Colonic mucosa (tissue), 4 donors: ENCODE data around the gene PER2. TPM values are rescaled to one million over a fixed set of nuclear protein-coding genes. Genes with fewer than 3 reads are reported as not detected.

Experiments used
- DNase-seq: peaks from one replicate; pipeline ENCODE4 v3.0.0-alpha.2; 2020
- H3K27ac ChIP-seq: fragments of 200-600 bp; one replicate; pipeline ENCODE4 v1.8.0; 2021
- H3K27me3 ChIP-seq: fragments of 200-600 bp; one replicate; pipeline ENCODE4 v1.8.0; 2021
- H3K36me3 ChIP-seq: fragments of 200-600 bp; one replicate; pipeline ENCODE4 v1.8.0; 2021
- H3K4me1 ChIP-seq: fragments of 200-600 bp; one replicate; pipeline ENCODE4 v1.8.0; 2021; ENCODE audit warnings: mild to moderate bottlenecking
- H3K4me3 ChIP-seq: fragments of 200-600 bp; one replicate; pipeline ENCODE4 v1.8.0; 2021
- H3K9ac ChIP-seq, 2 donors: one replicate each; pipeline ENCODE4 v1.7.0; 2013; ENCODE audit warnings: control low read depth in 2 of 2, low read depth in 2 of 2, low read length in 2 of 2
- H3K9me3 ChIP-seq: fragments of 200-600 bp; one replicate; pipeline ENCODE4 v1.8.0; 2021
- intact Hi-C: fragments of 100-400 bp; cut with DNase I; formaldehyde crosslinking; loops from one replicate; pipeline ENCODE4 v1.14.1; 2022
- total RNA-seq, 2 donors: library from RNA; stranded (reverse); fragmentation: NEBNext Ultra II Directional in 1 of 2; extraction: Animal tissue kit (Norgen Biotek cat#: 25700) in 1 of 2; gene quantifications; one replicate each; pipeline ENCODE4 v1.2.1, GENCODE V29; 2021
- TF ChIP-seq, protein P1 (sequence below): fragments of 200-600 bp; IDR thresholded peaks from one replicate; pipeline ENCODE4 v1.8.0; 2022; ENCODE audit warnings: antibody characterized with exemption, mild to moderate bottlenecking
- donor health status: healthy.
- donor health status: DM: no; HTN: no; CAD: no.
- donor health status: DM: no; HTN: no; CAD: no.

Gene PER2
- total RNA-seq, 2 donors from 2014 or later = 22.1 to 29.2 TPM

DNA sequence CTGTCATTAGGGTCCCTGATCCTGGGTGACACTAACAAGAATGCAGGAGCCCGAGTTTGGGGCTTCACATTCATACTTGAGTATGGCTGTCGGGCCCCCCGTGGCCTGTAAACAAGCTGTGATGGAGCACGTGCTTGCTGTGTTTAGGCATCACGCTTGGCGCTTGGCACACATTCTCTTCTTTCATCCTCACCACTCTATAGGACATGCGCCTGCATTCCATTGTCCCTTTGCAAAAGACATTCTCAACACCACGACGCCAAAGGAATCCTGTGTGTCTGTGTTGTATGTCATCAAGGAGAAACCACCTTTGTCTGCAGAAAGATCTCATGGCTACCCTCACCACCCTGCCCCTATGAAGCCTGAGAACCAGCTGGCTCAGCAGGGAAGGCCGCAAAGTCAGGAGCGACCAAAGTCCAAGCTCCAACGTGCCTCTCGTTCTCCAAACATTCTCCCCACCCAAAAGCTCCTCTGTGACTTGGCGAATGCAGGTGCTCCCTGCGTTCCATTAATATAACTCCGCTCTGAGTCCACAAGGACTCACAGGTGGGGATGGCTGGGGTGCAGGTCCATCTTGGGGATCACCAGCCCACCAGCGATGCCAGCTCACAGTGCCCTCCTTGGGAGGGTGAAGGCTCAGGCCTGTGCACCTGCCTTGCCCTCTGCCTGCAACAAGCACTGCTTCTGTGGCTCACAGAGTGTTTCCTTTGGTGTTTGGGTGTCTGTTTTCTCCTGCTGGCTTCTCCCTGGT lies 6.2 kb upstream of the PER2 start:
- Histone ChIP-seq H3K27ac (no peak overlapping the region), H3K9ac (peak overlapping the region in 1 of 2 donors; percentile 49), H3K27me3 (no peaks in the 10 kb centered on the region), H3K9me3 (no peaks in the 10 kb centered on the region), H3K4me1 (peaks cover 4% of the 10 kb centered on the region), H3K36me3 (no peaks in the 10 kb centered on the region), H3K4me3 (no peak overlapping the region)
- intact Hi-C loops = no loop called here
- TF ChIP-seq, protein P1, sequence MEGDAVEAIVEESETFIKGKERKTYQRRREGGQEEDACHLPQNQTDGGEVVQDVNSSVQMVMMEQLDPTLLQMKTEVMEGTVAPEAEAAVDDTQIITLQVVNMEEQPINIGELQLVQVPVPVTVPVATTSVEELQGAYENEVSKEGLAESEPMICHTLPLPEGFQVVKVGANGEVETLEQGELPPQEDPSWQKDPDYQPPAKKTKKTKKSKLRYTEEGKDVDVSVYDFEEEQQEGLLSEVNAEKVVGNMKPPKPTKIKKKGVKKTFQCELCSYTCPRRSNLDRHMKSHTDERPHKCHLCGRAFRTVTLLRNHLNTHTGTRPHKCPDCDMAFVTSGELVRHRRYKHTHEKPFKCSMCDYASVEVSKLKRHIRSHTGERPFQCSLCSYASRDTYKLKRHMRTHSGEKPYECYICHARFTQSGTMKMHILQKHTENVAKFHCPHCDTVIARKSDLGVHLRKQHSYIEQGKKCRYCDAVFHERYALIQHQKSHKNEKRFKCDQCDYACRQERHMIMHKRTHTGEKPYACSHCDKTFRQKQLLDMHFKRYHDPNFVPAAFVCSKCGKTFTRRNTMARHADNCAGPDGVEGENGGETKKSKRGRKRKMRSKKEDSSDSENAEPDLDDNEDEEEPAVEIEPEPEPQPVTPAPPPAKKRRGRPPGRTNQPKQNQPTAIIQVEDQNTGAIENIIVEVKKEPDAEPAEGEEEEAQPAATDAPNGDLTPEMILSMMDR = no peak
- DNase-seq = peak; percentile 86

- no peak overlapping the region for H3K27ac ChIP-seq
- peaks cover 4% of the 10 kb centered on the region for H3K4me1 ChIP-seq
- H3K9me3 ChIP-seq = no peaks in the 10 kb centered on the region
- intact Hi-C loops = no loop called here
- H3K36me3 ChIP-seq = no peaks in the 10 kb centered on the region
- H3K27me3 ChIP-seq = no peaks in the 10 kb centered on the region
- H3K9ac ChIP-seq = peak overlapping the region in 1 of 2 donors; percentile 49
- TF ChIP-seq, protein P1 = no peak
- H3K4me3 ChIP-seq = no peak overlapping the region
- DNase-seq = no peak
These were observed 5.6 kb upstream of the PER2 start for GRCh38 chr2:238294046-238294392.

- Histone ChIP-seq H3K4me1 (peaks cover 8% of the 10 kb centered on the region), H3K9ac (peak overlapping the region in 1 of 2 donors; percentile 61), H3K36me3 (no peaks in the 10 kb centered on the region), H3K9me3 (no peaks in the 10 kb centered on the region), H3K27me3 (no peaks in the 10 kb centered on the region), H3K4me3 (no peak overlapping the region), H3K27ac (no peak overlapping the region)
- intact Hi-C loops = no loop called here
- TF ChIP-seq, protein P1 = no peak
- no peak for DNase-seq
These were observed 3.3 kb upstream of the PER2 start for GRCh38 chr2:238291550-238292281.

DNA sequence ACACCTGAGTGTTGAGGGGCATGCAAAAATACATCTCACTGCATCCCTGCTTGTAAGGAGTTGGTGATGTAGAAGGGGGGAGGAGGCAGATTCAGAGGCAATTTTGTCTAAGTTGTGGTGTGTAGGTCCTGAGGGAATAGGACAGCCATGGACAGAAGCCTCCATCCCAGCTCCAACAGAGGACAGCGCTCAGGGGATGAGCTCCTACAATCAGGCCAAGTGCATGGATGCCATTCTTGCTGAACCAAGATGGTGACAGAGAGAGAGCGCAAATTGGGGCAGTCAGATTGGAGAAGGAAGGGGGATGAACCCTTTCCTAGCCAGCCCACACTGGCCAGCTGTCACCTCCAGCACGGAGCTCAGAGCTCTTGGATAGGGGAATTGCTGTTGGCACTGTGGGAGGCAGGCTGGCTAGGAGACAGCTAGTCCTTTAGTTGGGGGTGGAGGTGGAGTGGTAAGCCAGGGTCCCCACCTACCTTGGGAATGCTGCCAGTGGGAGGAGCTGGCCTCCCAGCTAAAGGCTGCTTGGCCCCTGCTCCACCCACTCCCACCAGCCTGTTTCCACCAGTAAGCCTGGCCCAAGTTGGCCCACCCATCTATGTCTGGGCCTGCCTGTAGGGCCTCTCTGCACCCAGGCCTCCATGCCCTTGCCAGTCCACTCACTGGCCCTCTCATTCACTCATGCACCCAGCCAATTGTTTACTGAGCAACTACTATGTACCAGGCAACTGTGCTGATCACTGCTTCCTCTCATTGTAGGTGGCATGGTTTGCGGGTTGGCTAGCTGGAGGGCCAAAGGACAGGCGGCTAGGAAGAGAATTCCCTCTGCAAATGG lies 2.5 kb upstream of the PER2 start:
- H3K9ac ChIP-seq = peak overlapping the region; percentile 47 to 61
- H3K27ac ChIP-seq = peak overlapping the region; percentile 82
- no peaks in the 10 kb centered on the region for H3K9me3 ChIP-seq
- peak; percentile 63 for DNase-seq
- intact Hi-C loops = no loop called here
- peaks cover 8% of the 10 kb centered on the region for H3K4me1 ChIP-seq
- TF ChIP-seq, protein P1 = no peak
- H3K4me3 ChIP-seq = no peak overlapping the region
- H3K36me3 ChIP-seq = no peaks in the 10 kb centered on the region
- H3K27me3 ChIP-seq = no peaks in the 10 kb centered on the region

- Histone ChIP-seq H3K4me1 (peaks cover 11% of the 10 kb centered on the region), H3K27me3 (no peaks in the 10 kb centered on the region), H3K27ac (peak overlapping the region; percentile 82), H3K9me3 (no peaks in the 10 kb centered on the region), H3K4me3 (no peak overlapping the region), H3K9ac (peak overlapping the region; percentile 54 to 61), H3K36me3 (no peaks in the 10 kb centered on the region)
- TF ChIP-seq, protein P1 = no peak
- intact Hi-C loops = no loop called here
- peak; percentile 94 for DNase-seq
These were observed 1.7 kb upstream of the PER2 start for GRCh38 chr2:238290091-238290509.
